NCI-H1417 (cell line): ENCODE results near the gene ATP8A2.

Experiments
- DNase-seq, 3 experiments: peaks; one replicate each; lab custom pipeline; 2025; lab: John Stamatoyannopoulos, UW

ATP8A2 gene

GRCh38 chr13:25882466-25883357 lies 510.9 kb downstream of the ATP8A2 start:
- peak; percentile 52 to 80 (median 61) for DNase-seq

GRCh38 chr13:25885418-25885817 lies 513.6 kb downstream of the ATP8A2 start:
- DNase-seq: no peak

- DNase-seq: no peak
These were observed 514.9 kb downstream of the ATP8A2 start for GRCh38 chr13:25886438-25887214.

- DNase-seq: no peak
These were observed 516.3 kb downstream of the ATP8A2 start for GRCh38 chr13:25887962-25888655.

GRCh38 chr13:25890671-25891212 lies 519.0 kb downstream of the ATP8A2 start:
- DNase-seq: no peak

GRCh38 chr13:25898991-25899390 lies 527.2 kb downstream of the ATP8A2 start:
- no peak for DNase-seq

GRCh38 chr13:25899464-25899863 lies 527.7 kb downstream of the ATP8A2 start:
- no peak for DNase-seq

GRCh38 chr13:25899952-25900351 lies 528.2 kb downstream of the ATP8A2 start:
- no peak for DNase-seq

GRCh38 chr13:25901460-25902376 lies 529.9 kb downstream of the ATP8A2 start:
- DNase-seq: peak in 2 of 3 experiments; percentile 2 to 45

- no peak for DNase-seq
These were observed 530.7 kb downstream of the ATP8A2 start for GRCh38 chr13:25902455-25902854.

GRCh38 chr13:25902891-25903341 lies 531.1 kb downstream of the ATP8A2 start:
- no peak for DNase-seq

- DNase-seq: no peak
These were observed 533.1 kb downstream of the ATP8A2 start for GRCh38 chr13:25904830-25905229.

- DNase-seq: no peak
These were observed 533.8 kb downstream of the ATP8A2 start for GRCh38 chr13:25905611-25906010.

- DNase-seq: no peak
These were observed 534.5 kb downstream of the ATP8A2 start for GRCh38 chr13:25906191-25906661.

GRCh38 chr13:25908366-25908765 lies 536.6 kb downstream of the ATP8A2 start:
- DNase-seq: no peak

GRCh38 chr13:25910243-25910642 lies 538.5 kb downstream of the ATP8A2 start:
- DNase-seq: peak in 2 of 3 experiments; percentile 11 to 61

- peak in 2 of 3 experiments; percentile 54 to 90 for DNase-seq
These were observed 539.2 kb downstream of the ATP8A2 start for GRCh38 chr13:25910991-25911419.

GRCh38 chr13:25912961-25913360 lies 541.2 kb downstream of the ATP8A2 start:
- DNase-seq: no peak

- DNase-seq: no peak
These were observed 544.2 kb downstream of the ATP8A2 start for GRCh38 chr13:25915840-25916518.

GRCh38 chr13:25920277-25920676 lies 548.5 kb downstream of the ATP8A2 start:
- no peak for DNase-seq
